Hematopoietic multipotent progenitor cell (in vitro differentiated cells): ENCODE data around the gene ZBTB17. TPM values are rescaled to one million over a fixed set of nuclear protein-coding genes. Genes with fewer than 3 reads are reported as not detected.
A peak's percentile ranks its signal among the peaks of the same experiment; 100 is the strongest.
"Not testable (repeated sequence)": the region's sequence is repeated elsewhere in the genome, so short reads cannot be mapped to it uniquely, and the experiment has no call there.

Source experiments
- DNase-seq, 3 donors: peaks; one replicate each; pipeline ENCODE4 v3.0.0-alpha.2; 2011 to 2015; ENCODE audit warnings: low read depth in 2 of 3, low spot score in 2 of 3
- total RNA-seq: library from RNA; depleted of rRNA; stranded (reverse); fragments of >200 nt; gene quantifications from one replicate; pipeline ENCODE4 v1.2.3, GENCODE V29; 2012

Gene ZBTB17
- total RNA-seq, 1 donor: 97.5 TPM

GRCh38 chr1:16012590-16013219 lies 36.8 kb upstream of the ZBTB17 start:
- peak in 2 of 3 donors; percentile 59 to 71 for DNase-seq

DNA sequence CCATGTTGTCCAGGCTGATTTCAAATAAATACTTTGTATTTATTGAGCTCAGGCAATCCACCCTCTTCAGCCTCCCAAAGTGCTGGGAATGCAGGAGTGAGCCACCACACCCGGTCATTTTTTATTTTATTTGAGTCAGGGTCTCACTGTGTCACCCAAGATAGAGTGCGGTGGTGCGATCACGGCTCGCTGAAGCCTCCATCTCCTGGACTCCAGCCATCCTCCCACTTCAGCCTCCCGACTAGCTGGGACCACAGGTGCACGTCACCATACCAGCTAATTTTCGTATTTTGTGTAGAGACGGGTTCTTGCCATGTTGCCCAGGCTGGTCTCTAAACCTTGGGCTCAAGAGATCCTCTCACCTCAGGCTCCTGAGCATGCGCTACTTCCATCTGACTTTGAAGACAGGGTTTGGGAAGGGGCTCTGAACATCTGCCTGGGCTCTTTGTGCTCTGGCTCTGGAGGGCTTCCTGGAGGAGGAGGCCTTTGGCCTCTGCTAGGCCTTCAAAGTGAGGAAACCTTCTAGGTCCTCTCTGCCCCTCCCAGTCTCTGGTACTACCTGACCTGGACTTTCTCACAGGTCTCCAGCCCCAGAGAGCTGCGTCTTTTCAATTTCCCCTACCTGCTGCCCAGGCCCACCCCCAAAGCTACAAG lies 36.2 kb upstream of the ZBTB17 start:
- no peak for DNase-seq

- DNase-seq: no peak
Observed at GRCh38 chr1:16010837-16011236, 34.9 kb upstream of the ZBTB17 start.

DNA sequence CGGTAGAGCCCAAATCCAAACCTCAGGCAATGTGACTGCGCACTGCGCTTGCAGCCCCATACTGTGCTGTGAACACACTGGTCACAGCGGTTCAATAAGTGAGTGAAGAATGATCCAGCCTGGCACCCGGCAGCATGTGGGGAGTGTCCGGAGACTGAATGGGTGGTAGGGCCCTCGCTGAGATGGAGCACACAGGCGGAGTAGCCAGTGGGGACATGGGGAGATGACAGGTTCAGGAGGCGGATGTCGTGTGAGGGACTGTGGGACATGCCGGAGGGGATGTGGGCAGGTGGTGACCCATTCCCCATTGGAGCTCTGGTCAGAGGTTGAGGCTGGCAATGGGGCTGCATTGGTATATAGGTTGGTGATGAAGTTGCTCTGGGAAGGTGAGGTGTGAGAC lies 33.8 kb upstream of the ZBTB17 start:
- no peak for DNase-seq

GRCh38 chr1:16009030-16009460 lies 33.1 kb upstream of the ZBTB17 start:
- DNase-seq: peak; percentile 41 to 79 (median 66)

DNA sequence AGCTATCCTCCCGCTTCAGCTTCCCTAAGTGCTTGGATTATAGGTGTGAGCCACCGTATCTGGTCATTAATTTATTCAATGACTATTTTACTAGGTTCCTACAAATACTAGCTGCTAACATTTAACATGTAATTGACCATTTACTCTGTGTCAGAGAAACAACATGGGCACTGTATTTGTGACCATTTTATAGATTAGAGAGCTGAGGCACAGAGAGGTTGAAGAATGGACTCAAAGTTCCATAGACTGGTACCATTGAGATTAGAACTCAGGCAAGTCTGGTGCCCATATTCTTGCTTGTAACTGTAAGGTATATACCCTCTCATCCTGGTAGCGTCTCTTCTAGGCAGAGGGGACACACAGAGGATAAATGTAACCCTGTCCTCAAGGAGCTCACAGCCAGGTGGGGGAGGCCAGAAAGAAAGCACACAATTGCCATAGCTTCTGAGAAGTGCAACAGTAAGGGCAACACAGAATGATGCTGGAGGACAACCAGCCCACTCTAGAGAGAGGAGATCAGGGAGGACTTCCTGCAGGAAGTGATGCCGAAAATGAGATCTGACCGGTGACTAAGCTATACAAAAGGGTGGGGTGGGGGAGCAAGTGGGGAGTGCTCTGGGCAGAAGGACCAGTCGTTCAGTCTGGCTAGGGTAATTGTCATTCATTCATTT lies 31.9 kb upstream of the ZBTB17 start:
- DNase-seq: no peak

DNA sequence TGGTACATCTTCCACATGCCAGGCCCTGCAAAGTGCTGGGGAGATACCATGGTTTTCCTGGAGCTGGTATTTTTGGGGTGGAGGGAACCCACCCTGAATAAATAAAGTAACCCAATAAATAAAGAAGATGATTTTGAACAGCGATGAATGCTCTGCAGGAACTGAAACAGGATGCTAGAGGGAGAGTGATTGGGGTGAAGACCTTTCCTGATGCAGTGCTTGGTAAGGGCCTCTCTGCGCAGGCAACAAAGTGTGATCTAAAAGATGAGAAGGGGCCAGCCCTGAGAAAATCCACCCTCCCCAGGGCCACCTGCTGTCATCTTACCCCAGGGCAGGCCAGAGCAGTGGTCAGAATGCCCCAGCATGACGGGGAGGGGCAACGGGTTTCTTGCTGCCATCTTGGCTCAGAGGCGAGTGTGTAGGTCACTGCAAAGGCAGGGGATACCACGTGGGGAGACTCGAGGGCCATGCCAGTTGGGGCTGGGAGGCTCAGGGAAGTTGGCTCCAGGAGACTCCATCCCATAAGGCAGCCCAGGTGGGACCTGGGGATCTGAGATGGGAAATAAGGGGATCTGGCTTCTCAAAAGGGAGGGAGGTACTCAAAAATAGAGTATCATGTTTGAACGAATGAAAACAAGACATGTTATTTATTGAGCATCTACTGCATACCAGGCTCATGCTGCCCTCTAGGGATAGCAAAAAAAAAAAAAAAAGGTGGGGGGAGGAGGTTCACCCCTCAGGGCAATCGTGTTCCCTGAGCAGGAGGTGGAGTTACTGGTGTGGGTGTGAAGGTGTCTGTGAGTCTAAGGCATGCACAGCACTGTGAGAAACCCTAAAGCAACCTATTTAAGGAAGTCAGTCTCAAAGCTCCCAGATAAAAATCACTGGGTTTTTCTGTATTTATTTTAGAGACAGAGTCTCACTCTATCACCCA lies 30.9 kb upstream of the ZBTB17 start:
- peak in 1 of 3 donors; percentile 30 for DNase-seq

GRCh38 chr1:16006010-16006409 lies 30.1 kb upstream of the ZBTB17 start:
- no peak for DNase-seq

DNA sequence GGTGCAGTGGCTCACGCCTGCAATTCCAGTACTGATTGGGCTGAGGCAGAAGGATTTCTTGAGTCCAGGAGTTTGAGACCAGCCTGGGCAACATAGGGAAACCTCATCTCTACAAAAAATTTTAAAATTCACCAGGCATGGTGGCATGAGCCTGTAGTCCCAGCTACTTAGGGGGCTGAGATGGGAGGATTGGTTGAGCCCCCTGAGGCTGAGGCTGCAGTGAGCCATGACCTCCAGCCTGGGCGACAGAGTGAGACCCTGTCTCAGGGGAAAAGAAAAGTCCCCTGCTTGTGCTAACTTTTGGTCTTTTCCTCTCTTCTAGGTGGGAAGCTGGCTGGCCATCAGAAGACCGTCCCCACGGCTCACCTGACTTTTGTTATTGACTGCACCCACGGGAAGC lies 29.7 kb upstream of the ZBTB17 start:
- no peak for DNase-seq

DNA sequence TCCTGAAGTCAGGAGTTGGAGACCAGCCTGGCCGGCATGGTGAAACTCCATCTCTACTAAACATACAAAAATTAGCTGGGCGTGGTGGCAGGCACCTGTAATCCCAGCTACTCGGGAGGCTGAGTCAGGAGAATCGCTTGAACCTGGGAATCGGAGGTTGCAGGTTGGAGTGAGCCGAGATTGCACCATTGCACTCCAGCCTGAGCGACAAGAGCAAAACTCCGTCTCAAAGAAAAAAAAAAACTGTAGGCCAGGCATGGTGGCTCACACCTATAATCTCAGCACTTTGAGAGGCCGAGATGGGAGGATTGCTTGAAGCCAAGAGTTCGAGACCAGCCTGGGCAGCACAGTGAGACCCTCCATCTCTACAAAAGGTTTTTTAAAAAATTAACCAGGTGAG lies 25.4 kb upstream of the ZBTB17 start:
- not testable (repeated sequence) for DNase-seq

DNA sequence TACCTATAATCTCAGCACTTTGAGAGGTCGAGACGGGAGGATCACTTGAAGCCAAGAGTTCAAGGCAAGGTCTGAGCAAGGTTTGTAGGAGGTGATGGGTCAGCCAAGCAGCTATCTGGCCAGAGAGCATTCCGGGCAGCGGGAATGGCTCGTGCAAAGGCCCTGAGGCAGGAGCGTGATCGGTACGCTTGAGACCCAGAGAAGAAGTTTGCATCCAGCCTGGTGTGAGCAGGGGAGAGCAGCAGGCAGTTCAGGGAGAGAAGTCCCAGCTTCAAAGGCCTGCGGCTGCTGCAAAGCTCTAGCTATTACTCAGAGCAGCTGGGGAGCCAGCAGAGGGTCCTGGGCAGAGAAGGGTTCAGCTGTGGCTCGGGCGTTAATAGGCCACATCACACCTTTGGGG lies 23.0 kb upstream of the ZBTB17 start:
- no peak for DNase-seq

DNA sequence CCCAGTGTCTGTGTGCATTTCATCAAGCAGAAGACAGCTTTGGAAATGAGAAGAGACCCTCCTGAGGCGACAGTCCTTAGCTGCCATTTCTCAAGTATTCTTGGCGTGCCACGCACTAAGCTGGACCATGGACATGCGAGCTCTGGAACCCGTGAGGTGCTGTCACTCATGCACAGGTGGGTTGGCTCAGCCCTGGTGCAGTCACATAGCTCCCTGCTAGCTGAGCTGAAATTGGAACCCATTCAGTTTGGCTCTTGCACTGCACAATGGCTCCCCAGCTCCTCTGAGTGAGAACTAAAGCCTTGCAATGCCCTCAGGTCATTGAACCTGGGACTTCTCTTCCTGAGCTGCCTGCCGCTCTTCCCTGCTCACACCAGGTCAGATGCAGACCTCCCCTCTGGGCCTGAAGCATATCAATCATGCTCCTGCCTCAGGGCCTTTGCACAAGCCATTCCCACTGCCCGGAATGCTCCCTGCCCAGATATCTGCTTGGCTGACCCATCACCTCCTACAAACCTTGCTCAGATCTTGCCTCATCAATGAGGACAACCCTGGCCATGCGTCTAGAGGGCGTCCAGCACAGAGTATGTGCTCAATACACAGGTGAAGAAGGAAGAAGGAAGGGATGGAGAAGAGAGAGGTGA lies 21.9 kb upstream of the ZBTB17 start:
- DNase-seq: no peak

DNA sequence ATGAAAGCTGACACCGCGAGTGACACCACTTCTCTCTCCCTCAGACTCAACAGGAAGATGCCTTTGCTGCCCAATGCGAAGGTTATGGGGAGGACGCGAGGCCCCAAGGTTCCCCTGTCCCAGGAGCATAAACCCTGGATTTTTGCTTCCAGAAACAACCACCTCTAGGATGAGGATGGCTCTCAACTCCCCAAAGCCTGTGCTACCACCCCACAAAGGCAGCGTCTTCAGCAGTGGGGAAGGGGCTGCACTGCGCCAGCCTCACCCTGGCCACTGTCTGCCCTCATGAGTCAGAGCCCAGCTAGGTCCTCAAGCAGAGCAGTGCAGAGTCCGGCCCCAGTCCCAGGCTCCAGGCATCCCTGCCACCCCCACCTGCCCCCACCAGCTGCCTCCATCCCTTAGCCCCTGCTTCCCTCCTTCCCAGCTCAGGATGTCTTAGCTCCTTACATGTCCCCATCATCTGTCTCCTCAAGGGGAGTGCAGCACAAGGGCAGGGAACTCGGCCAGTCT lies 21.2 kb upstream of the ZBTB17 start:
- DNase-seq: no peak

GRCh38 chr1:15994590-15995351 lies 18.9 kb upstream of the ZBTB17 start:
- DNase-seq: peak in 1 of 3 donors; percentile 56

- no peak for DNase-seq
Observed at GRCh38 chr1:15994081-15994480, 18.2 kb upstream of the ZBTB17 start.

DNA sequence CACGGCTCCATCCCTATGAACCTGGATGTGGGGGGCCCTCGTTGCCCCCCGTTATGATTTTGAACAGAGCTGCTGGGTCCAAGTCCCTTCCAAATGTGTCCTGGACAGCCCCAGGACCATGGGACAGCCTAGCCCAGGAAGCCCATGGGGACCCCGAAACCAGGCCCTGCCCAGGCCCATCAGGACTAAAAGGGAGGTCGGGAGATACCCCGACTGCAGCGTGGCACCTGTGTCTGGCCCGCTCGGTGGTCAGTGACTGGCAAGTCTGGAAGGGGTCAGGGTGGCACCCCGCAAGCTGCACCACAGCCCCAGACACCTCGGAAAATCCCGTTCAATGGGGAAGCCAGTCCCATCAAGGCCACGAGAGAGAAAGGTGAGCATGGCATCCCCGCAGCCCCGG lies 17.8 kb upstream of the ZBTB17 start:
- DNase-seq: no peak

DNA sequence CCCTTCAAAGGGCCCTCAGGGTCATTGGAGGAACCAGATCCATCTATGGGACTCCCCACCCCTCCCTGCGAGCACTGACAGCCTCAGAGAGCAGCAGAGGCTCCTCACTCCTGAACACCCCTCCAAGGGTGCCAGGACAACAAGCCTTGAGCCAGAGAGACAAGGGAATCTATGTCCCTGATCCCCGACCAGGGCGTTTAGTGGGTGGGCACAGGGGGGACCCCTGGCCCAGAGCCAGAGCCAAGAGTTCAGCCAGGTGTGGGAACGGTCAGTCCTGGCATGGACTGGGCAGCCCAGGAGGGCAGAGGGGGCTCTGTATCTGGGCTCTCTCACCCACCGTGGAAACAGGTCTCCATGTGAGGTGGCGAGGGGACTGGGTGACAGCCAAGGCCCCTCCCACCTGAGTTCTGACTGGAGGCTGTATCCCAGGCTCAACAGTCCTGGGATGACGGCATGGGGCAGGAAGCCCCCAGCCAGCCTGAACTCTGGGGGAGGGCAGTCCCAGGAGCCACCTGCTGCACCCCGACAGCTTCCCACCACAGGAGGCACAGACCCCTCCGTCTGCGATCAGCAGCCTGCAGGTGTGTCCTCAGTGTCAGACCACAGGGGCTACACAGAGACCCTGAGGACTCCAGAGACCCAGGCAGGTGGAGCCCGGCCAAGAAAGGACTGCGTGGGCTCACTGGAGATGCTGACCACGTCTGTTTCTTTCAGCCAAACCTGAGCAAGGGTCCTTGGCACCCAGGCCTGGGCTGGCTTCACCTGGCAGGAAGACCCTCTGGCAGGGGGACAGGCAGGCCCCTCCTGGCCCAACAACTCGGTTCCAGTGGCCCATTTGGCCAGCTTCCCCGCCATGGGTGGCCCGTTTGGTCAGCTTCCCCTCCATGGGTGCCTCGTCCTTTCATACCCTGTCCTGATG lies 16.9 kb upstream of the ZBTB17 start:
- DNase-seq: no peak

DNA sequence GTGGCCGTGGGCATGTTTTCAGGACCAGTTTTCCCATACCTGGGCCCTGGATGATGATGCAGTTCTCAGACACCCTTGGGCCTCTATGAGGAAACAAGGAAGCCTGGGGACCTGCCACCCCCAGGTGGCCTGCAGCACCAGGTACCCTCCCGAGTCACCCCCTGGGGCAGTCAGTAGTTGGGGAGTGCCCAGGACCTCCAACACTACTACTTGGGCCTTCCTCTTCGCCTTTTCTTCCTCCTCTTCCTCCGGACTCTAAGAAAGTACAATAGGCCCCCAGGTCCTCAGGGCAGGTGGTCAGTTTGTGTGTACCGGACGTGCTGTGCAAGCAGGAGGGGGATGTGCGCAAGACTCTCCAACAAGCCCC lies 16.3 kb upstream of the ZBTB17 start:
- no peak for DNase-seq
